Activated T-helper 1 cell treated with anti-CD3 and anti-CD28 coated beads, Interleukin-12 subunit alpha, Interleukin-12 subunit beta, Interleukin-2, Interleukin-4 antibody, amounts not matched to agents 30 ng/mL and 10 ng/mL and 1 ng/mL, durations not matched to agents 14 hours and 24 hours and 36 hours (primary cell): ENCODE results near the gene CHST12. TPM values are rescaled to one million over a fixed set of nuclear protein-coding genes. Genes with fewer than 3 reads are reported as not detected.
"Not testable (repeated sequence)": the region's sequence is repeated elsewhere in the genome, so short reads cannot be mapped to it uniquely, and the experiment has no call there.

Source experiments
- DNase-seq: peaks from one replicate; pipeline ENCODE4 v3.0.0; 2021; ENCODE audit warnings: low spot score
- H3K27ac Mint-ChIP-seq: one replicate; pipeline ENCODE4 v1.8.0; 2021; ENCODE audit warnings: mild to moderate bottlenecking, mixed read lengths
- H3K27me3 Mint-ChIP-seq: one replicate; pipeline ENCODE4 v1.8.0; 2022; ENCODE audit warnings: mild to moderate bottlenecking, moderate library complexity, mixed read lengths; ENCODE audit not compliant: insufficient read depth
- H3K36me3 Mint-ChIP-seq: one replicate; pipeline ENCODE4 v1.8.0; 2021; ENCODE audit warnings: low read depth, mixed read lengths
- H3K4me1 Mint-ChIP-seq: one replicate; pipeline ENCODE4 v1.8.0; 2021; ENCODE audit warnings: low read depth, mixed read lengths
- H3K4me3 Mint-ChIP-seq: one replicate; pipeline ENCODE4 v1.8.0; 2021; ENCODE audit warnings: mild to moderate bottlenecking, moderate library complexity, mixed read lengths
- H3K9me3 Mint-ChIP-seq: one replicate; pipeline ENCODE4 v1.8.0; 2021; ENCODE audit warnings: mixed read lengths
- intact Hi-C: fragments of 100-400 bp; cut with micrococcal nuclease; formaldehyde crosslinking; loops from one replicate; pipeline ENCODE4 v1.15.1; 2024
- total RNA-seq: library from RNA; stranded (reverse); gene quantifications from 2 replicates; pipeline ENCODE4 v1.2.3, GENCODE V29; 2022

The CHST12 gene
- total RNA-seq, 1 donor from 2014 or later, result 9.9 TPM

DNA sequence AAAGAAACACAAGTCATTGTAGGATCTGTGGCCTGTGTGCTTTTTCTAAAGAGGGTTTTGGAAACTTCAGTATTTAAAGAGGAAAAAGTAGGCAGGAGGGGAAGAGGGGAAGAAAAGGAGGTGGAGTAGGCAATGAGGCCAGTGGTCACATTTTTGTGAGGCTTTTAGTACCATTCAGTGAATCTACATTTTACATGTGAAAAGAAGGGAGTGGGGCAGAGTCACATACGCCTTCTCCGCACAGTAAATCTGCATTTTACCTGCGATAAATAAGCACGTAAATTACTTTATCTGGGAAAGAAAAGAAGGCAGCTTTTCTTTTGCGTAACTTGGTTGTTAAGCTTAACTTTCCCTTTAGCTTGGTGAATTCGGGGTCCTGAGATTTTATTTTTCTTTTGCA is 13.2 kb downstream of the CHST12 start:
- Mint-ChIP-seq H3K9me3 (no peaks in the 10 kb centered on the region), H3K27ac (no peak overlapping the region), H3K4me3 (no peak overlapping the region), H3K4me1 (peaks cover 47% of the 10 kb centered on the region), H3K27me3 (no peaks in the 10 kb centered on the region), H3K36me3 (peaks cover 16% of the 10 kb centered on the region)
- intact Hi-C loops, result no loop called here
- no peak for DNase-seq

DNA sequence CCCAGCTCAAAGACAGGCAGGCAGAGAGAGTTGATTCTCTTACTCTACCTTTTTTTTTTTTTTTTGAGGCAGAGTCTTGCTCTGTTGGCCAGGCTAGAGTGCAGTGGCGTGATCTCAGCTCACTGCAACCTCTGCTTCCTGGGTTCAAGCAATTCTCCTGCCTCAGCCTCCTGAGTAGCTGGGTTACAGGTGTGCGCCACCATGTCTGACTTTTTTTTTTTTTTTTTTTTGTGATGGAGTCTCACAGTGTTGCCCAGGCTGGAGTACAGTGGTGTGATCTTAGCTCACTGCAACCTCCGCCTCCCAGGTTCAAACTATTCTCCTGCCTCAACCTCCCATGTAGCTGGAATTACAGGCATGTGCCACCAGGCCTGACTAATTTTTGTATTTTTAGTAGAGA is 13.8 kb downstream of the CHST12 start:
- H3K27me3 Mint-ChIP-seq, intact Hi-C loops, H3K27ac Mint-ChIP-seq, H3K4me3 Mint-ChIP-seq, H3K9me3 Mint-ChIP-seq, DNase-seq: not testable (repeated sequence)
- H3K4me1 Mint-ChIP-seq, result peaks cover 51% of the 10 kb centered on the region
- H3K36me3 Mint-ChIP-seq, result peaks cover 18% of the 10 kb centered on the region

DNA sequence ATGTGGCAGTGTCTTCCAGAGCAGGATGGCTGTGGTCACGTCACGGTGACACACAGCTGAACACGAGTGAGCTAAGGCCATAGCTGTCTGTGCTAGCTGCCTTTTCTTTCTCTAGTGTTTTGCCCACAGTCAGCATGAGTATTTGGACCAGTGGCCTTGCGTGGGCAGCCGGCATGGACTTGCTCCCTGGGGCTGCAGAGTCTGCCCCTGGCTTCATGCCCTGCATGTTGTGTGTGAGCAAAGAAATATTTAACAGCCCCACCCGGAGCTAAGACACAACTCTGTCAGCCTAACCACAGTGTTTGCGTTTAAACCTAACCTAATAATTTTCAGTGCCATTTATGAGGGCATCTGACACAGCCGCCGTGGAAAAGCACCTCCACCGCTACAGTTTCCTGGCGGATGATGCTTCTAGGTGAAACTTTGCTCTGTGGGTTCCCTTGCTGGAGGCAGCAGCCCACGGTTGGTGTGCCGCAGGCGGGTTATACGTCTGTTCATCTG is 14.6 kb downstream of the CHST12 start:
- DNase-seq, result peak; percentile 30
- H3K27me3 Mint-ChIP-seq, result no peaks in the 10 kb centered on the region
- H3K4me3 Mint-ChIP-seq, result peak overlapping the region; percentile 66
- H3K27ac Mint-ChIP-seq, result peak overlapping the region; percentile 68
- intact Hi-C loops, result loop anchor here (1.0 kb wide), 1 partner anchor 12 kb away; no protein-coding TSS in a partner anchor
- peaks cover 49% of the 10 kb centered on the region for H3K4me1 Mint-ChIP-seq
- H3K9me3 Mint-ChIP-seq, result no peaks in the 10 kb centered on the region
- H3K36me3 Mint-ChIP-seq, result peaks cover 18% of the 10 kb centered on the region

DNA sequence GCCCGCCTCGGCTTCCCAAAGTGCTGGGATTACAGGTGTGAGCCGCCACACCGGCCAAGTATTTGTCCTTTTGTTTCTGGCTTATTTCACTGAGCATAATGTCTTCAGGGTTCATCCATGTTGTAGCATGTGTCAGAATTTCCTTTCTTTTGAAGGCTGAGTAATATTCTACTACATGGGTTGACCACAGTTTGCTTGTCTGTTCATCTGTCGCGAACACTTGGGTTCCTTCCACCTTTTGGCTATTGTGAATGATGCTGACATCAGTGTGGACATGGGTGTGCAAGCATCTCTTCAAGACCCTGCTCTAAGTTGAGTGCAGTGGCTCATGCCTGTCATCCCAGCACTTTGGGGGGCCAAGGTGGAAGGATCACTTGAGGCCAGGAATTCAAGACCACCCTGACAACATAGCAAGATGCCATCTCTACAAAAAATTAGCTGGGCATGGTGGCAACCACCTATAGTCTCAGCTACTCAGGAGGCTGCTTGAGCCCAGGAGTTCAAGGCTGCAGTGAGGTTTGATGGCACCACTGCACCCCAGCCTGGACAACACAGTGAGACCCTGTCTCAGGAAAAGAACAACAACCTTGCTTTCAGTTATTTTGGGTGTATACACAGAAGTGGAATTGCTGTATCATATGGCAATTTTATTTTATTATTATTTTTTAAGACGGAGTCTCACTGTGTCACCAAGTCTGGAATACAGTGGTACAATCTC is 17.0 kb downstream of the CHST12 start:
- peaks cover 13% of the 10 kb centered on the region for H3K36me3 Mint-ChIP-seq
- H3K4me3 Mint-ChIP-seq, result no peak overlapping the region
- intact Hi-C loops, result no loop called here
- no peak overlapping the region for H3K27ac Mint-ChIP-seq
- DNase-seq, result no peak
- no peaks in the 10 kb centered on the region for H3K27me3 Mint-ChIP-seq
- peaks cover 35% of the 10 kb centered on the region for H3K4me1 Mint-ChIP-seq
- H3K9me3 Mint-ChIP-seq, result no peaks in the 10 kb centered on the region

DNA sequence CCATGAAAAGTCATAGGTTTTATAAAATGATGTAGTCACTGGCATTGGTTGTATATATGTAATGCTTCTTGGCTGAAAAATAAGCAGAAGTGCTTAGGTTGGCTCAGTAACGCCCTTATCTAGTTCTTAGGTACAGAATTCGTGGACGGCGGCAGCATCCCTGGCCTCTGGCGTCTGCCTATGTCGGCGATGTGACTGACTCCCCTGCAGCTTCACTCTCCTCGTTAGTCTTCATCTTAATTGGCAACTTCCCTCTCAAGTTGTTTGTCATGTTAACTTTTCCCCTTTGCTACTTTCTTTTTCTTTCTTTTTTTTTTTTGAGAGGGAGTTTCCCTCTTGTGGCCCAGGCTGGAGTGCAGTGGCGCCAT is 18.5 kb downstream of the CHST12 start:
- Mint-ChIP-seq H3K27me3 (no peaks in the 10 kb centered on the region), H3K9me3 (no peaks in the 10 kb centered on the region), H3K4me3 (no peak overlapping the region), H3K4me1 (peaks cover 24% of the 10 kb centered on the region), H3K36me3 (peaks cover 4% of the 10 kb centered on the region), H3K27ac (peak overlapping the region; percentile 43)
- intact Hi-C loops, result no loop called here
- no peak for DNase-seq

DNA sequence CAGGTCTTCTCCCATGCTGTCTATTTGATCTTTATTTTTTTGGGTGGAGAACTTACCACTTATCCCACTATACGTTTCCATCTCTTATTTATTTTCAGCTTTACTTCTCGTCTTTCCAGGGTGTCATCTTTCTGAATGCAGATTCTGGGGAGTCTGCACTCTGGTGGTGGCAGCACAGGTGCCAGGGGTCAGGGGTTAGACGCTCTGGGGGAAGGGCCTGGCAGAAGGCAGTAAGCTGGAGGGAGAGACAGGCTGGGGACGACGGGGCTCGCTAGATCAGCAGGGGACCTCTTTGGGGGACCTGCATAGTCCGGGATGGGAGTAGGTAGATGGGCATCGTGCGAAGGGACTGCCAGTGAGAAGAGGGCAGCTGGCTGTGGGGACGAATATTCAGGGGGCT is 22.3 kb downstream of the CHST12 start:
- peaks cover 21% of the 10 kb centered on the region for H3K4me1 Mint-ChIP-seq
- H3K9me3 Mint-ChIP-seq, result peaks cover under 1% of the 10 kb centered on the region
- no peak overlapping the region for H3K27ac Mint-ChIP-seq
- intact Hi-C loops, result no loop called here
- H3K4me3 Mint-ChIP-seq, result no peak overlapping the region
- no peak for DNase-seq
- peaks cover 6% of the 10 kb centered on the region for H3K36me3 Mint-ChIP-seq
- H3K27me3 Mint-ChIP-seq, result no peaks in the 10 kb centered on the region

DNA sequence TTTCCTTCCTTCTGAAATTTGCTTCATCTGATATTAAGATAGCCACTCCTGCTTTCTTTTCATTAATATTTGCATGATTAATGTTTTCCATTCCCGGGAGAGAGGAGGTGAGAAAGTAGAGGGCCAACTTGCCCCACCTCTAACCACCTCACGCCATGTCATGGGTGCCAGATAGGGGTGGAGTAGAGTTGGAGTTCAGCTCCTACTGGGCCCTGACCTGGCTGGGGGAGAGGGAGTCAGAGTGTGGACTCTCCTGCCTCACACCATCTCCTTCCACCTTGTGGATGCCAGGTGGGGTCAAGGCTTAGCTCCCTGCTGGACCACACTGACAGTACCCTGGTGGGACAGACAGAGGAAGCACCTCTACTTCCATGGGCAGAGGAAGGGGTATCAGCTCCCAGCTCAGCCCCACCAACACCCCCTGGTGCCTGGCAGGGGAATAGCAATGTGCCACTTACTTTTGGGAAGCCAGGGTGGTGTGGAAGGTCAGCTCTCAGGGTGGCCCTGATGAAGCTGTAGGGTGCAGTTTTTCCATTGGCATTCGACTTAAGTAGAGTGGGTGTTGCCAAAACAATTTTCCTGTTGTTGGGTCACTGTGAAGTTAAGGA is 28.0 kb downstream of the CHST12 start:
- intact Hi-C loops, result loop anchor here (2.0 kb wide), 1 partner anchor 25 kb away; no protein-coding TSS in a partner anchor
- no peak overlapping the region for H3K4me3 Mint-ChIP-seq
- H3K27ac Mint-ChIP-seq, result no peak overlapping the region
- peaks cover 6% of the 10 kb centered on the region for H3K9me3 Mint-ChIP-seq
- H3K36me3 Mint-ChIP-seq, result peaks cover 12% of the 10 kb centered on the region
- peaks cover 16% of the 10 kb centered on the region for H3K4me1 Mint-ChIP-seq
- DNase-seq, result peak; percentile 20
- H3K27me3 Mint-ChIP-seq, result no peaks in the 10 kb centered on the region

DNA sequence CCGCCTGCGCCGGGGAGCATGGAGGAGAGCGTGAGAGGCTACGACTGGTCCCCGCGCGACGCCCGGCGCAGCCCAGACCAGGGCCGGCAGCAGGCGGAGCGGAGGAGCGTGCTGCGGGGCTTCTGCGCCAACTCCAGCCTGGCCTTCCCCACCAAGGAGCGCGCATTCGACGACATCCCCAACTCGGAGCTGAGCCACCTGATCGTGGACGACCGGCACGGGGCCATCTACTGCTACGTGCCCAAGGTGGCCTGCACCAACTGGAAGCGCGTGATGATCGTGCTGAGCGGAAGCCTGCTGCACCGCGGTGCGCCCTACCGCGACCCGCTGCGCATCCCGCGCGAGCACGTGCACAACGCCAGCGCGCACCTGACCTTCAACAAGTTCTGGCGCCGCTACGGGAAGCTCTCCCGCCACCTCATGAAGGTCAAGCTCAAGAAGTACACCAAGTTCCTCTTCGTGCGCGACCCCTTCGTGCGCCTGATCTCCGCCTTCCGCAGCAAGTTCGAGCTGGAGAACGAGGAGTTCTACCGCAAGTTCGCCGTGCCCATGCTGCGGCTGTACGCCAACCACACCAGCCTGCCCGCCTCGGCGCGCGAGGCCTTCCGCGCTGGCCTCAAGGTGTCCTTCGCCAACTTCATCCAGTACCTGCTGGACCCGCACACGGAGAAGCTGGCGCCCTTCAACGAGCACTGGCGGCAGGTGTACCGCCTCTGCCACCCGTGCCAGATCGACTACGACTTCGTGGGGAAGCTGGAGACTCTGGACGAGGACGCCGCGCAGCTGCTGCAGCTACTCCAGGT is 29.7 kb downstream of the CHST12 start:
- H3K4me1 Mint-ChIP-seq, result peaks cover 16% of the 10 kb centered on the region
- H3K27ac Mint-ChIP-seq, result no peak overlapping the region
- DNase-seq, result no peak
- H3K27me3 Mint-ChIP-seq, result no peaks in the 10 kb centered on the region
- intact Hi-C loops, result no loop called here
- H3K9me3 Mint-ChIP-seq, result peaks cover 6% of the 10 kb centered on the region
- peaks cover 12% of the 10 kb centered on the region for H3K36me3 Mint-ChIP-seq
- H3K4me3 Mint-ChIP-seq, result no peak overlapping the region

DNA sequence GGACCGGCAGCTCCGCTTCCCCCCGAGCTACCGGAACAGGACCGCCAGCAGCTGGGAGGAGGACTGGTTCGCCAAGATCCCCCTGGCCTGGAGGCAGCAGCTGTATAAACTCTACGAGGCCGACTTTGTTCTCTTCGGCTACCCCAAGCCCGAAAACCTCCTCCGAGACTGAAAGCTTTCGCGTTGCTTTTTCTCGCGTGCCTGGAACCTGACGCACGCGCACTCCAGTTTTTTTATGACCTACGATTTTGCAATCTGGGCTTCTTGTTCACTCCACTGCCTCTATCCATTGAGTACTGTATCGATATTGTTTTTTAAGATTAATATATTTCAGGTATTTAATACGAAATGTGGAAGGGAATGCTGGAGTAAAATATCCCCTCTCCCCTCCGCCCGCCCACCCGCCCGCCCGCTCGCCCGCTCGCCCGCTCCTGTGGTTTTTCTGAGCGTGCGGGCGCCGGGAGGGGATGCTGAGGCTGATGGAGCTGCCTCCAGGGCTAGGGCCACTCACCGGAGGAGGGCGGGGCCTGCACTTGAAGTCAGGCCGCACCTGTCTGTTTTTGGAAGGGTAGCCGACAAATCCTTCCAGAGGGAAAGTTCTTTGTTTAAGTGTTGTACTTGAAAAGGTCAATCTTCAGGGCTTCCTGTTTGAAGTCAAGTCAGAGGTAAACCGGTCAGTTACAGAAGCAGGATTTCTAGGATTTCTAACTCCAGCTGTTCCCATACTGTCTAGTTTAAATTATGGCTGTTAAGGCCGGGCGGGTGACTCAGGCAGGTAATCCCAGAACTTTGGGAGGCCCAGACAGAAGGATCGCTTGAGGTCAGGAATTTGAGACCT is 30.5 kb downstream of the CHST12 start:
- Mint-ChIP-seq H3K4me3 (no peak overlapping the region), H3K27me3 (no peaks in the 10 kb centered on the region), H3K36me3 (peaks cover 16% of the 10 kb centered on the region), H3K4me1 (peaks cover 10% of the 10 kb centered on the region), H3K27ac (no peak overlapping the region), H3K9me3 (peaks cover 6% of the 10 kb centered on the region)
- intact Hi-C loops, result no loop called here
- no peak for DNase-seq

DNA sequence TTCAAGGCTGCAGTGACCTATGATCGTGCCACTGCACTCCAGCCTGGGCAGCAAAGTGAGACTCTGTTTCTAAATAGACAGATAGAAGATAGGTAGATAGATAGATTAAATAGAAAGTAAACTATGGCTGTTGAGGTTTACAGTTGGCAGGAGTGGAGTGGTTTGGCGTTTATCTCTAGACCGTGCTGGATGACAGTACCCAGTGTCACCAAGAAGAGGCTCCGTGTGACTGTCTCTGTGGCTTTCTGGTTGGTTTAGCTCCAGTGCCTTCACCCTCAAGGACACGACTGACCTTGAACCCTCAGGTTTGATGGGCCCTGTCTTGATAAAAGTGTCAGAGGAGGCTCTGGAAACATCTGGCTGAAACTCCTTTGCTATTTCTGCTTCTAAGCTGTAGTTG is 31.7 kb downstream of the CHST12 start:
- Mint-ChIP-seq H3K9me3 (peaks cover 6% of the 10 kb centered on the region), H3K27me3 (no peaks in the 10 kb centered on the region), H3K27ac (peak overlapping the region; percentile 34), H3K4me3 (no peak overlapping the region), H3K4me1 (no peaks in the 10 kb centered on the region), H3K36me3 (peaks cover 16% of the 10 kb centered on the region)
- intact Hi-C loops, result no loop called here
- DNase-seq, result no peak

DNA sequence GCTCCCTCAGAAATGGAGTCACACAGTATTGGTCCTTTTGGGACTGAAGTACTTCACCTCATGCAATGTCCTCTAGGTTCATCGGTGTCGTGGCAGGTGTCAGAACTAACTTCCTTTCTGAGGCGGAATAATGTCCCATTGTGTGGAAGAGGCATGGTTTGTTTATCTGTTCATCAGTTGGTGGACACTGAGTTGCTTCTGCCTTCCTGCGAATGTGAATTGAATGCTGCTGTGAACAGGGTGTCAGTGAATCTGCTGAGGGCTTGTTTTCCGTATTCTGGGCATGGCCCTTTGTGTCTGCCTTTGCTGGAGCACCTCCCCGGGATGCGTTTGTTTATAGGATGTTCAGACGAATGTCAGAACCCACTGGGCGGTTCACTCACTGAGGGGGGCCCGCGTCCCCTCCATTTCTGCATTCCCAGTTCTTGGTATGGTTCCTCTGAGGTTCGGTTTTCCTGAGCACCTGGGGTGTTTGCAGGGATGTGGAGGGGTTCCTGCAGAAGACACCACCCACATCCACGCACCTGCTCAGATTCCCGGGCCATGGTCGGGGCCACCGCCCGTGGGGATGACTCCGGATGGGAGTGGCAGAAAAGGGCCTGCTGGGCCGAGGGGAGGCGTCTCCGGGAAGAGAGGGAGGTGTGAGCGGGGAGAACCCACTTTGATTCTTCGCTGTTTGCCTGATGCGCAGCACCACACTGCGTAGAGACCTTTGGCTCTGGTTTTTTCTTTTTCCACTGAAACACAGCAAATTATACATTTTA is 33.1 kb downstream of the CHST12 start:
- Mint-ChIP-seq H3K4me3 (no peak overlapping the region), H3K4me1 (no peaks in the 10 kb centered on the region), H3K36me3 (peaks cover 14% of the 10 kb centered on the region), H3K27me3 (no peaks in the 10 kb centered on the region), H3K27ac (no peak overlapping the region), H3K9me3 (no peaks in the 10 kb centered on the region)
- no peak for DNase-seq
- intact Hi-C loops, result no loop called here

DNA sequence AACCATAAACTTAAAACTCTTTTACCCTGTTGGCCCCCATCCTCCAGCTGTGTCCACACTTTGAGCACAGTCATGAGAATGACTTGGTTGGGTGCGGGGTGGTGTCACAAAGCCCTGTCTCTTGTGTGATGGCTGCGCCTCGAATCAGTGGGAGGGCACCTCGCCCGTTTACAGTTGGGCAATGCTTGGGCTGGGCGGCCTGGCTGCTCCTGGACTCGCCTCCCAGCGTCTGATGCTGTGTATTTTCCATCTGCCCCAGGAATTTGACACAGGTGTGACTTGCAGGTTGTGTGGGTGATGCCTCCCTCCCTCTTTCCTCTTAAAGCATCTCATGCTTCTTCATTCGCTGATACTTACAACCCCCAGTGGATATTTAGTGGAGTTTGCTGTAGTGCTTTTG is 33.7 kb downstream of the CHST12 start:
- H3K27ac Mint-ChIP-seq, result no peak overlapping the region
- H3K4me1 Mint-ChIP-seq, result no peaks in the 10 kb centered on the region
- H3K9me3 Mint-ChIP-seq, result no peaks in the 10 kb centered on the region
- intact Hi-C loops, result no loop called here
- no peak for DNase-seq
- no peak overlapping the region for H3K4me3 Mint-ChIP-seq
- H3K36me3 Mint-ChIP-seq, result peaks cover 16% of the 10 kb centered on the region
- H3K27me3 Mint-ChIP-seq, result no peaks in the 10 kb centered on the region
